Measurements from ENCODE around the gene PCDHGA1. TPM values are rescaled to one million over a fixed set of nuclear protein-coding genes. Genes with fewer than 3 reads are reported as not detected.

PCDHGA1 gene
- total and polyA plus RNA-seq, 2 of the 4 experiments (the other 2 are of a cell fraction), result 0.90 to 0.92 TPM

GRCh38 chr5:141322261-141322660, 8.1 kb upstream of the PCDHGA1 start:
- no peak for ATAC-seq (ENCODE audit: low read depth)
- H3K23ac ChIP-seq (ENCODE audit: low read depth, low read length), result no peak overlapping the region
- ChIA-PET CTCF (interaction anchor here (0.6 to 1.4 kb wide), 3 partner anchors 8 to 245 kb away, joined by 3 to 4 read pairs (median 3); partner anchors contain the start of gene PCDHGA1), POLR2A (ENCODE audit: unreplicated experiment) (no interaction called here)
- no peak overlapping the region for H3K4me3 ChIP-seq (ENCODE audit: insufficient read depth, low read depth, low read length)
- in situ Hi-C loops (cut with MboI; ENCODE audit: low sequenced_read_pairs) (no loop called here), intact Hi-C loops (cut with micrococcal nuclease) (no loop called here), dilution Hi-C loops (cut with HindIII; ENCODE audit: low sequenced_read_pairs, unreplicated experiment) (no loop called here)
- H2AFZ ChIP-seq (replicated peaks; ENCODE audit: low read length, poor library complexity), result no peak overlapping the region
- no peak overlapping the region for H4K5ac ChIP-seq (ENCODE audit: low read depth, low read length)
- peaks cover 7% of the 10 kb centered on the region; the same call in 1 of the 2 replicates for H4K20me1 ChIP-seq (ENCODE audit: insufficient read depth, low read length)
- H2AK9ac ChIP-seq (replicated peaks; ENCODE audit: low read depth, low read length, poor library complexity), result no peak overlapping the region
- H2AK5ac ChIP-seq (ENCODE audit: low read depth, low read length), result no peak overlapping the region
- H2BK15ac ChIP-seq (ENCODE audit: low read depth, low read length), result no peak overlapping the region
- no peaks in the 10 kb centered on the region for H3K4me1 ChIP-seq (ENCODE audit: control insufficient read depth, insufficient read depth, low read length)
- no peak overlapping the region for H3K4ac ChIP-seq (ENCODE audit: low read depth, low read length)
- H3K9me3 ChIP-seq (ENCODE audit: control insufficient read depth, insufficient read depth, low read length), result peaks cover 29% of the 10 kb centered on the region
- H3K56ac ChIP-seq (ENCODE audit: extremely low read depth, insufficient read depth, low read length), result no peak overlapping the region
- H3K14ac ChIP-seq (replicated peaks; ENCODE audit: low read depth, low read length), result no peak overlapping the region
- no peak overlapping the region for H2BK120ac ChIP-seq (ENCODE audit: low read depth, low read length)
- peaks cover 9% of the 10 kb centered on the region for H3K36me3 ChIP-seq (ENCODE audit: control insufficient read depth, insufficient read depth, low read length)
- WGBS, 2 experiments (ENCODE audit: extremely low coverage in 2 of 2, insufficient read length in 1 of 2), result 100% methylated on average over 1 of the region's 3 CpGs; no CpG with 5 or more reads in 1 of the 2 experiments
- H3K18ac ChIP-seq (ENCODE audit: low read depth, low read length), result no peak overlapping the region
- no TSS peak for BruUV-seq (replicated peaks)
- H2BK5ac ChIP-seq (ENCODE audit: low read depth, low read length, poor library complexity, severe bottlenecking), result no peak overlapping the region
- H3K9ac ChIP-seq (ENCODE audit: low read depth, low read length), result no peak overlapping the region
- no peak overlapping the region for H4K8ac ChIP-seq (ENCODE audit: low read depth in 2 of 2, low read length in 2 of 2)
- H3K27me3 ChIP-seq (ENCODE audit: control insufficient read depth, insufficient read depth, low read length), result no peaks in the 10 kb centered on the region
- no peak overlapping the region for H3K27ac ChIP-seq (ENCODE audit: insufficient read depth, low read length)
- H3K79me1 ChIP-seq (ENCODE audit: low read depth in 1 of 2, low read length in 2 of 2), result peaks cover 10 to 17% of the 10 kb centered on the region in 2 experiments
- H4K91ac ChIP-seq (ENCODE audit: insufficient read depth, low read depth, low read length), result no peak overlapping the region
- no peak overlapping the region for H3K4me2 ChIP-seq (ENCODE audit: low read depth, low read length)
- DNase-seq, result no peak
- TF ChIP-seq CTCF (conservative IDR thresholded peaks at IDR 0.05; ENCODE audit: low read depth, low read length) (no peak), NFE2L2 (IDR thresholded peaks at IDR 0.05; ENCODE audit: low read depth, low read length) (no peak), RAD21 (IDR thresholded peaks at IDR 0.05; ENCODE audit: low read length) (no peak)
- H3K9me1 ChIP-seq (ENCODE audit: insufficient read depth, low read length), result no peaks in the 10 kb centered on the region
- no peak overlapping the region for H2BK20ac ChIP-seq (ENCODE audit: low read depth, low read length)
